Left ventricle myocardium inferior (tissue), 1 donor: ENCODE results near the gene KRR1. TPM values are rescaled to one million over a fixed set of nuclear protein-coding genes. Genes with fewer than 3 reads are reported as not detected.
A peak's percentile ranks its signal among the peaks of the same experiment; 100 is the strongest.

Experiments
- DNase-seq: peaks from one replicate; pipeline ENCODE4 v3.0.0-alpha.2; 2020
- H3K27ac ChIP-seq: fragments of 200-600 bp; replicated peaks from 2 replicates; pipeline ENCODE4 v1.8.0; 2021
- H3K27me3 ChIP-seq: fragments of 200-600 bp; 2 replicates; pipeline ENCODE4 v1.8.0; 2021; ENCODE audit warnings: low read depth
- H3K36me3 ChIP-seq: fragments of 200-600 bp; 2 replicates; pipeline ENCODE4 v1.8.0; 2021
- H3K4me1 ChIP-seq: fragments of 200-600 bp; 2 replicates; pipeline ENCODE4 v1.8.0; 2021
- H3K4me3 ChIP-seq: fragments of 200-600 bp; 2 replicates; pipeline ENCODE4 v1.8.0; 2021; ENCODE audit warnings: mild to moderate bottlenecking, moderate library complexity
- H3K9me3 ChIP-seq: fragments of 200-600 bp; replicated peaks from 2 replicates; pipeline ENCODE4 v1.8.0; 2021
- CTCF ChIP-seq: fragments of 200-600 bp; IDR thresholded peaks from 2 replicates; pipeline ENCODE4 v1.8.0; 2021; ENCODE audit warnings: antibody characterized with exemption, mild to moderate bottlenecking, borderline replicate concordance
- intact Hi-C: fragments of 100-400 bp; cut with micrococcal nuclease; formaldehyde crosslinking; loops from one replicate; pipeline ENCODE4 v1.11.0; 2022
- total RNA-seq: library from RNA; stranded (reverse); fragmentation: NEBNext Ultra II Directional; extraction: Animal tissue kit (Norgen Biotek cat#: 25700); gene quantifications from one replicate; pipeline ENCODE4 v1.2.1, GENCODE V29; 2021
- donor health status: DM: no; HTN: yes; CAD: no; lungs with severe emphysema.

KRR1 gene
- total RNA-seq, 1 donor from 2014 or later: 32.7 TPM

GRCh38 chr12:75529826-75530225 lies 18.4 kb upstream of the KRR1 start:
- no peak overlapping the region for H3K27ac ChIP-seq
- DNase-seq: no peak
- intact Hi-C loops: no loop called here
- no peak overlapping the region for H3K4me3 ChIP-seq
- no peaks in the 10 kb centered on the region for H3K9me3 ChIP-seq
- H3K27me3 ChIP-seq: no peaks in the 10 kb centered on the region
- TF ChIP-seq CTCF: no peak
- H3K4me1 ChIP-seq: peaks cover 4% of the 10 kb centered on the region
- no peaks in the 10 kb centered on the region for H3K36me3 ChIP-seq

- intact Hi-C loops: no loop called here
- H3K9me3 ChIP-seq: no peaks in the 10 kb centered on the region
- H3K27ac ChIP-seq: no peak overlapping the region
- no peak overlapping the region for H3K4me3 ChIP-seq
- no peaks in the 10 kb centered on the region for H3K36me3 ChIP-seq
- no peak for TF ChIP-seq CTCF
- H3K27me3 ChIP-seq: no peaks in the 10 kb centered on the region
- DNase-seq: no peak
- peaks cover 4% of the 10 kb centered on the region for H3K4me1 ChIP-seq
These were observed 17.9 kb upstream of the KRR1 start for GRCh38 chr12:75529316-75529715.

DNA sequence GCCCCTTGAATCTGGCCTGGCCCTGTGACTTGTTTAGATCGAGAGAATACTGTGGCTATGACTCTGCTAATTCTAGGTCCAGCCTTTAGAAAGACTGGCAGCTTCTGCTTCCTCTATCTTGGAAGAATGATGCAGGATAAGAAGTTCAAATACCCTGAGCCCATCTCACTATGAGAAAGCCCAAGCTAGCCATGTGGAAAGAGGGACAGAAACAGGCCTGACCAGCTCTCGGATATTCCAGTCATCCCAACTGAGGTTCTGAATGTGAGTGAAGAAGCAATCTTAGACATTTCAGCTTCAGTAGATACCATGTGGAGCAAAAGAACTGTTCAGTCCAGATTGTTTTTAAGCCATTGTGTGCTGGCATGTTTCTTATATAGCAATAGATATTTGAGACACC lies 17.3 kb upstream of the KRR1 start:
- DNase-seq: no peak
- Histone ChIP-seq H3K27me3 (no peaks in the 10 kb centered on the region), H3K36me3 (no peaks in the 10 kb centered on the region), H3K4me1 (peaks cover 4% of the 10 kb centered on the region), H3K27ac (no peak overlapping the region), H3K4me3 (no peak overlapping the region), H3K9me3 (no peaks in the 10 kb centered on the region)
- TF ChIP-seq CTCF: no peak
- intact Hi-C loops: no loop called here

DNA sequence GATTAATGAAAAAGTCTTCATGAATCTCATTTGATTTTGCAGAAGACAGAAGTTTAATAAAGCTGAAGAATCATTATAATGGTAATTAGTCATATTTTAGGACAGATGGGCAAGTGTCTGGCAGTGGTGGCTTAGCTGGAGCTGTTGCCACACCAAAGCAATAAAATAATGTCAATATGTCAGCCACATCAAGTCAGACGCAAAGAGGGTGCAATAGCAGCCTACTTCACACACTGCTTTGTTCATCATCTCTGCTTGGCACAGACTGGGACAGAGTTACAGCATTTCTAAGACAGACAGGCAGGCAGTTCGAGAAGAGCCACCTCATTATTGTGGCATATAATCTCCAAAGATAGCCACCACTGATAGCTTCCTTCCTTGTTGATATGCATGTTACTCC lies 16.9 kb upstream of the KRR1 start:
- Histone ChIP-seq H3K4me3 (no peak overlapping the region), H3K27ac (no peak overlapping the region), H3K27me3 (peaks cover 1% of the 10 kb centered on the region), H3K9me3 (no peaks in the 10 kb centered on the region), H3K4me1 (peaks cover 4% of the 10 kb centered on the region), H3K36me3 (no peaks in the 10 kb centered on the region)
- intact Hi-C loops: no loop called here
- DNase-seq: no peak
- TF ChIP-seq CTCF: no peak

DNA sequence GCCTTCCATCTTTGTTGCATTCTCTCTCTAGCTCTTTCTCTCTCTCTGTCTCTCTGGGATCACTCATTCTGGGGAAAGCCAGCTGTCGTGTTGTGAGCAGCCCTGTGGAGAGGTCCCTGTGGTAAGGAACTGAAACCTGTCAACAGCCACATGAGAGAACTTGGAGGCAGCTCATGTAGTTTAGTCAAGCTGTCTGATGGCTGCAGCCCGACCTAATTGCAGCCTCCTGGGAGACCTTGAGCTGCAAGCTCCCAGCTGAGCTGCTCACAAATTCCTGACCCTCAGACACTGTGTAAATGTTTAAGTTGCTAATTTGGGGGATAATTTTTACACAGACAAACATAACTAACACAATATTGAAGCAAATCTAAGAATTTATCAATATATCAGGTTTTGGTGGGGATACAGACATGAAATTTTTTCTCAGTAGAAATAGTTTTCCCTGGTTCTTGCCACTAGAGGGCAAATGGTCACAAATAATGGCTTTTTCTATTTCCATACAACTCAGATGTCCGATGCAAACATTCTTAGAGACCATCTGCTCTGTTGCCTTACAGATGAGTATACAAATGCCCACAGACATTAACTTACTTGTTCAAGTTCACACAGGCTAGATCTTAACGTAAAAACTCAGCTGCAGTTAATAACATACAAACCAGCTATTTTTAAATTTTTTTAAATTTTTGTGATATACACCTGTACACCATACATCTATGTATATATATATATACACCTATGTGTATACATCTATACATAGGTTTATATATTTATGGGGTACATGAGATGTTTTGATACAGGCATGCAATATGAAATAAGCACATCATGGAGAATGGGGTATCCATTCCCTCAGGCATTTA lies 15.5 kb upstream of the KRR1 start:
- peak; percentile 76 for TF ChIP-seq CTCF
- Histone ChIP-seq H3K9me3 (no peaks in the 10 kb centered on the region), H3K36me3 (no peaks in the 10 kb centered on the region), H3K27me3 (peaks cover 6% of the 10 kb centered on the region), H3K4me1 (peaks cover 4% of the 10 kb centered on the region), H3K27ac (no peak overlapping the region), H3K4me3 (no peak overlapping the region)
- no peak for DNase-seq
- intact Hi-C loops: loop anchor here (2.0 kb wide), 1 partner anchor 510 kb away; no protein-coding TSS in a partner anchor
